GM19395 (cell line): ENCODE measurements around the gene POU6F2.

Source experiments
- ATAC-seq: cut with Tn5 transposase; IDR thresholded peaks from one replicate; pipeline ENCODE4 v1.9.1; 2021; ENCODE audit warnings: mild to moderate bottlenecking, moderate library complexity; ENCODE audit not compliant: unreplicated experiment

Gene POU6F2

GRCh38 chr7:39125846-39126245 is 148.1 kb downstream of the POU6F2 start:
- ATAC-seq, result no peak

- no peak for ATAC-seq
These were observed 149.3 kb downstream of the POU6F2 start for GRCh38 chr7:39127058-39127457.

GRCh38 chr7:39128287-39128843 is 150.7 kb downstream of the POU6F2 start:
- ATAC-seq, result no peak

- no peak for ATAC-seq
These were observed 152.6 kb downstream of the POU6F2 start for GRCh38 chr7:39130274-39130673.

- no peak for ATAC-seq
These were observed 153.3 kb downstream of the POU6F2 start for GRCh38 chr7:39130857-39131526.

- ATAC-seq, result no peak
These were observed 154.6 kb downstream of the POU6F2 start for GRCh38 chr7:39132306-39132705.

- no peak for ATAC-seq
These were observed 155.4 kb downstream of the POU6F2 start for GRCh38 chr7:39133088-39133487.

- no peak for ATAC-seq
These were observed 159.8 kb downstream of the POU6F2 start for GRCh38 chr7:39137480-39137879.

GRCh38 chr7:39142750-39143149 is 165.0 kb downstream of the POU6F2 start:
- no peak for ATAC-seq

- ATAC-seq, result no peak
These were observed 166.7 kb downstream of the POU6F2 start for GRCh38 chr7:39144420-39144819.

GRCh38 chr7:39145283-39145682 is 167.6 kb downstream of the POU6F2 start:
- ATAC-seq, result no peak

GRCh38 chr7:39145935-39146334 is 168.2 kb downstream of the POU6F2 start:
- no peak for ATAC-seq

GRCh38 chr7:39152701-39153100 is 175.0 kb downstream of the POU6F2 start:
- ATAC-seq, result no peak

- no peak for ATAC-seq
These were observed 175.4 kb downstream of the POU6F2 start for GRCh38 chr7:39153113-39153512.

GRCh38 chr7:39153647-39154046 is 175.9 kb downstream of the POU6F2 start:
- ATAC-seq, result no peak

GRCh38 chr7:39154815-39155214 is 177.1 kb downstream of the POU6F2 start:
- ATAC-seq, result no peak

- ATAC-seq, result no peak
These were observed 180.7 kb downstream of the POU6F2 start for GRCh38 chr7:39158367-39158766.

GRCh38 chr7:39161903-39162302 is 184.2 kb downstream of the POU6F2 start:
- no peak for ATAC-seq

GRCh38 chr7:39164887-39165286 is 187.2 kb downstream of the POU6F2 start:
- ATAC-seq, result no peak

GRCh38 chr7:39168403-39169098 is 190.8 kb downstream of the POU6F2 start:
- no peak for ATAC-seq

GRCh38 chr7:39172137-39172536 is 194.4 kb downstream of the POU6F2 start:
- ATAC-seq, result no peak

- ATAC-seq, result no peak
These were observed 203.7 kb downstream of the POU6F2 start for GRCh38 chr7:39181398-39181797.
